ENCODE data around the gene MLLT6. TPM values are rescaled to one million over a fixed set of nuclear protein-coding genes. Genes with fewer than 3 reads are reported as not detected.

MLLT6 gene
- total RNA-seq, 1 donor from 2014 or later: 192 TPM

- no peaks in the 10 kb centered on the region for H3K27me3 Mint-ChIP-seq
- no peaks in the 10 kb centered on the region for H3K9me3 Mint-ChIP-seq
- peaks cover 4% of the 10 kb centered on the region for H3K36me3 Mint-ChIP-seq (ENCODE audit: low read depth)
- no peak for TF ChIP-seq CTCF (IDR thresholded peaks at IDR 0.05)
- peak overlapping the region; percentile 27 for H3K27ac Mint-ChIP-seq
- no peak overlapping the region for H3K4me3 Mint-ChIP-seq
- no peak for DNase-seq
- intact Hi-C loops (cut with micrococcal nuclease): loop anchor here (1.0 kb wide), 2 partner anchors 242 to 419 kb away; no protein-coding TSS in a partner anchor
- ChIA-PET POLR2A (interaction anchor here (0.7 to 1.4 kb wide), 6 partner anchors 30 to 176 kb away, joined by 3 to 7 read pairs (median 4); partner anchors contain the start of gene MLLT6), CTCF (interaction anchor here (0.8 to 4.8 kb wide), 14 partner anchors 12 to 178 kb away, joined by 3 to 135 read pairs (median 8); partner anchors contain the start of genes EPOP, MLLT6 and PSMB3)
- no peak for ATAC-seq (ENCODE audit: low read depth)
- peaks cover 30% of the 10 kb centered on the region for H3K4me1 Mint-ChIP-seq
Observed at GRCh38 chr17:38733982-38734973, 29.2 kb downstream of the MLLT6 start.

- Mint-ChIP-seq H3K4me1 (peaks cover 26% of the 10 kb centered on the region), H3K9me3 (no peaks in the 10 kb centered on the region), H3K27ac (no peak overlapping the region), H3K27me3 (peaks cover 5% of the 10 kb centered on the region), H3K36me3 (ENCODE audit: low read depth) (peaks cover 4% of the 10 kb centered on the region), H3K4me3 (no peak overlapping the region)
- ChIA-PET POLR2A (interaction anchor here (0.6 to 1.4 kb wide), 7 partner anchors 11 to 177 kb away, joined by 3 to 7 read pairs (median 4); partner anchors contain the start of gene MLLT6), CTCF (interaction anchor here (0.6 to 4.8 kb wide), 24 partner anchors 11 to 182 kb away, joined by 3 to 135 read pairs (median 5); partner anchors contain the start of genes EPOP, MLLT6 and PSMB3)
- intact Hi-C loops (cut with micrococcal nuclease): loop anchor here (1.0 kb wide), 2 partner anchors 58 to 176 kb away; no protein-coding TSS in a partner anchor
- ATAC-seq (ENCODE audit: low read depth): peak; percentile 39
- TF ChIP-seq CTCF (IDR thresholded peaks at IDR 0.05): no peak
- DNase-seq: peak; percentile 76
Observed at GRCh38 chr17:38735161-38735997, 30.3 kb downstream of the MLLT6 start.

GRCh38 chr17:38738007-38738662 is 33.1 kb downstream of the MLLT6 start:
- no peak for ATAC-seq (ENCODE audit: low read depth)
- no peak overlapping the region for H3K27ac Mint-ChIP-seq
- H3K9me3 Mint-ChIP-seq: no peaks in the 10 kb centered on the region
- peaks cover 7% of the 10 kb centered on the region for H3K27me3 Mint-ChIP-seq
- no peak for TF ChIP-seq CTCF (IDR thresholded peaks at IDR 0.05)
- intact Hi-C loops (cut with micrococcal nuclease): no loop called here
- H3K36me3 Mint-ChIP-seq (ENCODE audit: low read depth): no peaks in the 10 kb centered on the region
- no peak overlapping the region for H3K4me3 Mint-ChIP-seq
- POLR2A ChIA-PET: no interaction called here
- H3K4me1 Mint-ChIP-seq: peaks cover 11% of the 10 kb centered on the region
- CTCF ChIA-PET: interaction anchor here (4.8 kb wide), 1 partner anchor 61 kb away, joined by 135 read pairs; the partner anchor contains the start of gene EPOP
- no peak for DNase-seq

GRCh38 chr17:38738686-38739085 is 33.6 kb downstream of the MLLT6 start:
- no peak overlapping the region for H3K4me3 Mint-ChIP-seq
- POLR2A ChIA-PET: no interaction called here
- no peaks in the 10 kb centered on the region for H3K36me3 Mint-ChIP-seq (ENCODE audit: low read depth)
- H3K9me3 Mint-ChIP-seq: no peaks in the 10 kb centered on the region
- DNase-seq (no peak), ATAC-seq (ENCODE audit: low read depth) (no peak)
- CTCF ChIA-PET: no interaction called here
- no peak overlapping the region for H3K27ac Mint-ChIP-seq
- peaks cover 10% of the 10 kb centered on the region for H3K4me1 Mint-ChIP-seq
- intact Hi-C loops (cut with micrococcal nuclease): no loop called here
- peaks cover 7% of the 10 kb centered on the region for H3K27me3 Mint-ChIP-seq
- no peak for TF ChIP-seq CTCF (IDR thresholded peaks at IDR 0.05)

Data from activated B cell treated with CpG ODN at 0.5 μM for 24 hours (primary cell).